T-cell (primary cell): ENCODE measurements around the gene MAPK8IP1. TPM values are rescaled to one million over a fixed set of nuclear protein-coding genes. Genes with fewer than 3 reads are reported as not detected.
"Not testable (repeated sequence)": the region's sequence is repeated elsewhere in the genome, so short reads cannot be mapped to it uniquely, and the experiment has no call there.

Experiments
- ATAC-seq, 4 experiments: fragments of 200-7000 bp in 3 of 4; fragments of 150-1000 bp in 1 of 4; cut with Tn5 transposase; replicated peaks in 1 of 4; 1 replicate in 3 of 4; 2 replicates in 1 of 4; pipeline ENCODE4 v1.10.0; 2021; ENCODE audit warnings: moderate library complexity in 3 of 4, mild to moderate bottlenecking in 2 of 4, moderate number of reproducible peaks in 1 of 4
- CTCF ChIA-PET, 2 donors: fragments of 300-600 bp; sonication (Branson Sonifier 250); formaldehyde crosslinking; loops; one replicate each; lab custom pipeline; 2022; ENCODE audit warnings: antibody characterized with exemption in 2 of 2; lab: Charles Lee
- POLR2A ChIA-PET, 2 donors: fragments of 300-600 bp; sonication (Branson Sonifier 250); formaldehyde crosslinking; loops; one replicate each; lab custom pipeline; 2022; ENCODE audit warnings: antibody characterized with exemption in 2 of 2; lab: Charles Lee
- DNase-seq, 35 experiments: peaks; one replicate each; pipeline versions ENCODE4 v3.0.0 to v3.0.0-alpha.2; 2013 to 2023
- H3K27ac ChIP-seq: one replicate; pipeline ENCODE4 v1.5.1; 2013; ENCODE audit warnings: low read length
- H3K27me3 ChIP-seq, 2 experiments: replicated peaks in 1 of 2; 1 replicate in 1 of 2; 2 replicates in 1 of 2; pipeline versions ENCODE4 v1.6.1 to v1.7.0; 2013; ENCODE audit warnings: low read length in 1 of 2, mixed read lengths in 1 of 2; ENCODE audit not compliant: control insufficient read depth in 2 of 2, insufficient read depth in 2 of 2; ENCODE audit errors: extremely low read depth in 1 of 2
- H3K36me3 ChIP-seq, 2 donors: 1 replicate in 1 of 2; 2 replicates in 1 of 2; pipeline versions ENCODE4 v1.6.1 to v1.7.0; 2013; ENCODE audit warnings: low read length in 1 of 2; ENCODE audit not compliant: control insufficient read depth in 2 of 2, insufficient read depth in 1 of 2; ENCODE audit errors: extremely low read depth in 1 of 2
- H3K4me1 ChIP-seq, 2 experiments: 1 replicate in 1 of 2; 2 replicates in 1 of 2; pipeline versions ENCODE4 v1.6.1 to v1.7.0; 2013; ENCODE audit warnings: low read length in 2 of 2, mixed read lengths in 1 of 2; ENCODE audit not compliant: insufficient read depth in 2 of 2, control insufficient read depth in 1 of 2; ENCODE audit errors: extremely low read depth in 1 of 2
- H3K4me3 ChIP-seq, 2 donors: 1 replicate in 1 of 2; 2 replicates in 1 of 2; pipeline versions ENCODE4 v1.5.1 to v1.7.0; 2013; ENCODE audit warnings: mild to moderate bottlenecking in 2 of 2, low read length in 1 of 2, moderate library complexity in 1 of 2; ENCODE audit not compliant: control insufficient read depth in 1 of 2; ENCODE audit errors: extremely low read depth in 1 of 2
- H3K9me3 ChIP-seq: 2 replicates; pipeline ENCODE4 v1.7.0; 2013
- H3K27ac Mint-ChIP-seq, 2 donors: one replicate each; pipeline ENCODE4 v1.8.0; 2020 to 2021; ENCODE audit warnings: mild to moderate bottlenecking in 2 of 2, mixed read lengths in 2 of 2
- H3K27me3 Mint-ChIP-seq, 2 donors: one replicate each; pipeline ENCODE4 v1.8.0; 2021 to 2022; ENCODE audit warnings: mixed read lengths in 2 of 2
- H3K36me3 Mint-ChIP-seq: one replicate; pipeline ENCODE4 v1.8.0; 2021; ENCODE audit warnings: mixed read lengths
- H3K4me1 Mint-ChIP-seq, 3 donors: one replicate each; pipeline ENCODE4 v1.8.0; 2020 to 2022; ENCODE audit warnings: mixed read lengths in 3 of 3, mild to moderate bottlenecking in 1 of 3
- H3K4me3 Mint-ChIP-seq, 3 donors: one replicate each; pipeline ENCODE4 v1.8.0; 2020 to 2022; ENCODE audit warnings: mild to moderate bottlenecking in 3 of 3, mixed read lengths in 3 of 3, moderate library complexity in 3 of 3
- H3K9me3 Mint-ChIP-seq, 3 donors: one replicate each; pipeline ENCODE4 v1.8.0; 2020 to 2022; ENCODE audit warnings: mixed read lengths in 3 of 3
- WGBS: methylation state at CpG from one replicate; pipeline ENCODE4 v1.1.5; 2013; ENCODE audit warnings: missing lambda C conversion rate; ENCODE audit not compliant: insufficient coverage; 5-methylcytosine and 5-hydroxymethylcytosine counted together
- total RNA-seq, 35 experiments: library from RNA in 6 of 35; stranded (reverse) in 6 of 35; fragments of 120-200 nt in 1 of 35; gene quantifications; one replicate each; pipeline versions ENCODE4 v1.2.1 to v1.2.4 and lab custom pipeline; 2013 to 2026

MAPK8IP1 gene
- total RNA-seq, 5 donors from 2014 or later (not counting 1 experiment from before 2014, with no cell fraction given) = 0.90 to 9.9 (median 1.8) TPM

GRCh38 chr11:45899086-45899447 is 13.6 kb downstream of the MAPK8IP1 start:
- Mint-ChIP-seq H3K36me3 (no peaks in the 10 kb centered on the region), H3K9me3 (no peaks in the 10 kb centered on the region), H3K27ac (no peak overlapping the region), H3K4me3 (peak overlapping the region; percentile 59 to 73 (median 65)), H3K4me1 (peaks cover 4 to 16% (median 9%) of the 10 kb centered on the region in 3 donors), H3K27me3 (peaks cover 28 to 37% of the 10 kb centered on the region in 2 donors)
- POLR2A ChIA-PET = no interaction called here
- H3K27me3 ChIP-seq = peaks cover 3 to 68% of the 10 kb centered on the region in 2 experiments
- peak overlapping the region; percentile 36 to 40 for H3K4me3 ChIP-seq
- no peak overlapping the region for H3K27ac ChIP-seq
- CTCF ChIA-PET = interaction anchor here in 1 of 2 donors (0.8 kb wide), 1 partner anchor 57 kb away, joined by 3 read pairs; no protein-coding TSS in a partner anchor
- H3K36me3 ChIP-seq = no peaks in the 10 kb centered on the region
- no peaks in the 10 kb centered on the region for H3K9me3 ChIP-seq
- ATAC-seq (no peak), DNase-seq (no peak)
- 25% methylated on average over 2 of the region's 3 CpGs for WGBS
- H3K4me1 ChIP-seq = peaks cover 0 to 17% of the 10 kb centered on the region in 2 experiments

- ChIA-PET POLR2A (no interaction called here), CTCF (interaction anchor here in 1 of 2 donors (0.8 kb wide), 1 partner anchor 57 kb away, joined by 3 read pairs; no protein-coding TSS in a partner anchor)
- H3K27ac ChIP-seq = no peak overlapping the region
- H3K27me3 Mint-ChIP-seq = peaks cover 25 to 32% of the 10 kb centered on the region in 2 donors
- WGBS = 2% methylated on average over 42 of the region's 62 CpGs
- H3K36me3 ChIP-seq = no peaks in the 10 kb centered on the region
- ATAC-seq = peak; percentile 63 to 79 (median 68)
- DNase-seq = peak in 34 of 35 experiments; percentile 14 to 74 (median 52)
- H3K27ac Mint-ChIP-seq = no peak overlapping the region
- no peaks in the 10 kb centered on the region for H3K36me3 Mint-ChIP-seq
- H3K4me3 ChIP-seq = peak overlapping the region; percentile 36 to 40
- no peaks in the 10 kb centered on the region for H3K9me3 ChIP-seq
- peaks cover 3 to 63% of the 10 kb centered on the region in 2 experiments for H3K27me3 ChIP-seq
- peaks cover 4 to 16% (median 9%) of the 10 kb centered on the region in 3 donors for H3K4me1 Mint-ChIP-seq
- no peaks in the 10 kb centered on the region for H3K9me3 Mint-ChIP-seq
- peaks cover 0 to 17% of the 10 kb centered on the region in 2 experiments for H3K4me1 ChIP-seq
- peak overlapping the region; percentile 59 to 73 (median 65) for H3K4me3 Mint-ChIP-seq
These were observed 14.2 kb downstream of the MAPK8IP1 start for GRCh38 chr11:45899448-45900174.

DNA sequence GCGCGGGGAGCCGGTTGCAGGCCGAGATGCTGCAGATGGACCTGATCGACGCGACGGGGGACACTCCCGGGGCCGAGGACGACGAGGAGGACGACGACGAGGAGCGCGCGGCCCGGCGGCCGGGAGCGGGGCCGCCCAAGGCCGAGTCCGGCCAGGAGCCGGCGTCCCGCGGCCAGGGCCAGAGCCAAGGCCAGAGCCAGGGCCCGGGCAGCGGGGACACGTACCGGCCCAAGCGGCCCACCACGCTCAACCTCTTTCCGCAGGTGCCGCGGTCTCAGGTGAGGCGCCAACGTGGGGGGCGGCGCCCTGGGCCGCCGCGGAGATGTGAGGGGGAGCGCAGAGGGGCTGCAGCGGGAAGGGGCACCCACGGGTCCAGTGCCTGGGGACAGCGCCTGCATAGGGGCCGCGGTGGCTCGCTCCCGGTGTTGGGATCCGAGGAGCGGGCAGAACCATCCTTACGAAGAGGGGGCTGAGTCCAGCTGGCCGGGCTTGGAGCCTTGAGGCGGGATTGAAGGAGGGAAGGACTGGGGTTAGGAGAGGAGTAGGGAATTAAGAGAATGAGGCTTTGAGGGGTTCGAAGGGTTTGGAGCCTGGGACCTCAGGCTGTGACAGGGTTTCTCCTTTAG is 14.8 kb downstream of the MAPK8IP1 start:
- H3K9me3 Mint-ChIP-seq, H3K27ac ChIP-seq, H3K36me3 Mint-ChIP-seq, H3K27ac Mint-ChIP-seq, H3K4me3 ChIP-seq, DNase-seq, H3K9me3 ChIP-seq, POLR2A ChIA-PET, H3K36me3 ChIP-seq: not testable (repeated sequence)
- H3K27me3 Mint-ChIP-seq = peaks cover 18 to 26% of the 10 kb centered on the region in 2 donors
- peaks cover 4 to 16% (median 10%) of the 10 kb centered on the region in 3 donors for H3K4me1 Mint-ChIP-seq
- H3K4me3 Mint-ChIP-seq = peak overlapping the region; percentile 49 to 73 (median 65)
- CTCF ChIA-PET = interaction anchor here in 1 of 2 donors (0.6 kb wide), 1 partner anchor 947 kb away, joined by 10 read pairs; no protein-coding TSS in a partner anchor
- peak in 2 of 4 experiments; percentile 6 to 28 for ATAC-seq
- peaks cover 3 to 56% of the 10 kb centered on the region in 2 experiments for H3K27me3 ChIP-seq
- H3K4me1 ChIP-seq = peaks cover 0 to 18% of the 10 kb centered on the region in 2 experiments
- WGBS = 20% methylated on average over 24 of the region's 59 CpGs

DNA sequence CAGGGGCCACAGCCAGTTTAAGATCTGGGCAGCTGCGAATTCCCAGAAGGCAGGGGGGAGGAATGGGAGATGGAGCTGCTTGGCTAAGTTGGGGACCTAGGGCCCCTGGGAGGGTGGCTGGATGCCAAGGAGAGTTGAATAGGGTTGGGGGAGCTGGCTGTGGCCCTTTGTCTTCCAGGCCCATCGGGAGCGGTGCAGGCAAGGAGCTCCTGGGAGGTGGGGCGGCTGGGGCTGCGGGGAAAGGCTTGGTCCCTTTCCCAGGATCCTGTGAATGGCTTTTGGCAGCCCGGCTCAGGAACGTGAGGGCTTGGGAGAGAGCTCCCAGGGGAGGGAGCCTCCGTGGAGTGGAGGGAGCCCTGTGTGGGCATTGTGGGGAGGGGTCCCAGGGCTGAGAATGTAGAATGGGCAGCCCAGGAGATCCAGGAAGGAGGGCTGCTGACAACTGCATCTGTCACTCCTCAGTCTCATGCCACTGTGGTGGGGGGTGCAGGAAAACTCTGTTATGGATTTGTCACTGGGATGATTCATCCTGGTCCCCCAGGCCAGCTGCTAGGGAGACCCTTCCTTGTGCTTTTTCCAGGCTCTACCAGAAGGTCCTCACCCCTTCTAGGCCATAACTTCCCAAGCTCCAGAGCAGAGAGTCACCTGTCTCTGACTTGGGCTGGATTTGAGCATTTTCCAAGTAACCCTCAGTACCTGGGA is 15.6 kb downstream of the MAPK8IP1 start:
- Mint-ChIP-seq H3K4me3 (peak overlapping the region; percentile 49 to 65 (median 59)), H3K36me3 (no peaks in the 10 kb centered on the region), H3K4me1 (peaks cover 7 to 16% (median 13%) of the 10 kb centered on the region in 3 donors), H3K27me3 (peaks cover 15 to 23% of the 10 kb centered on the region in 2 donors), H3K27ac (no peak overlapping the region), H3K9me3 (no peaks in the 10 kb centered on the region)
- H3K27ac ChIP-seq = no peak overlapping the region
- 74% methylated on average over 8 of the region's 8 CpGs for WGBS
- H3K4me1 ChIP-seq = peaks cover 0 to 25% of the 10 kb centered on the region in 2 experiments
- no peaks in the 10 kb centered on the region for H3K9me3 ChIP-seq
- ChIA-PET POLR2A (no interaction called here), CTCF (interaction anchor here in 1 of 2 donors (0.6 kb wide), 1 partner anchor 947 kb away, joined by 10 read pairs; no protein-coding TSS in a partner anchor)
- ATAC-seq = no peak
- no peaks in the 10 kb centered on the region for H3K36me3 ChIP-seq
- no peak overlapping the region for H3K4me3 ChIP-seq
- DNase-seq = no peak
- peaks cover 3 to 49% of the 10 kb centered on the region in 2 experiments for H3K27me3 ChIP-seq

- peaks cover 3 to 43% of the 10 kb centered on the region in 2 experiments for H3K27me3 ChIP-seq
- DNase-seq = no peak
- peaks cover 0 to 31% of the 10 kb centered on the region in 2 experiments for H3K4me1 ChIP-seq
- H3K9me3 Mint-ChIP-seq = no peaks in the 10 kb centered on the region
- 85% methylated on average over 3 of the region's 6 CpGs for WGBS
- ATAC-seq = no peak
- peak overlapping the region in 1 of 3 donors; percentile 59 for H3K4me3 Mint-ChIP-seq
- H3K4me1 Mint-ChIP-seq = peaks cover 10 to 18% (median 16%) of the 10 kb centered on the region in 3 donors
- ChIA-PET CTCF (no interaction called here), POLR2A (no interaction called here)
- H3K36me3 Mint-ChIP-seq = no peaks in the 10 kb centered on the region
- no peak overlapping the region for H3K4me3 ChIP-seq
- no peaks in the 10 kb centered on the region for H3K36me3 ChIP-seq
- H3K27ac Mint-ChIP-seq = no peak overlapping the region
- peaks cover 15 to 23% of the 10 kb centered on the region in 2 donors for H3K27me3 Mint-ChIP-seq
- H3K9me3 ChIP-seq = no peaks in the 10 kb centered on the region
- no peak overlapping the region for H3K27ac ChIP-seq
These were observed 16.2 kb downstream of the MAPK8IP1 start for GRCh38 chr11:45901626-45902025.
